Hematopoietic multipotent progenitor cell treated with erythropoietin and hydrocortisone succinate and interleukin-3 and kit ligand, for 6 days (in vitro differentiated cells): ENCODE results near the gene FRAS1.
"Not testable (repeated sequence)": the region's sequence is repeated elsewhere in the genome, so short reads cannot be mapped to it uniquely, and the experiment has no call there.

Experiments used
- DNase-seq: peaks from one replicate; pipeline ENCODE4 v3.0.0-alpha.2; 2015

Gene FRAS1, protein sequence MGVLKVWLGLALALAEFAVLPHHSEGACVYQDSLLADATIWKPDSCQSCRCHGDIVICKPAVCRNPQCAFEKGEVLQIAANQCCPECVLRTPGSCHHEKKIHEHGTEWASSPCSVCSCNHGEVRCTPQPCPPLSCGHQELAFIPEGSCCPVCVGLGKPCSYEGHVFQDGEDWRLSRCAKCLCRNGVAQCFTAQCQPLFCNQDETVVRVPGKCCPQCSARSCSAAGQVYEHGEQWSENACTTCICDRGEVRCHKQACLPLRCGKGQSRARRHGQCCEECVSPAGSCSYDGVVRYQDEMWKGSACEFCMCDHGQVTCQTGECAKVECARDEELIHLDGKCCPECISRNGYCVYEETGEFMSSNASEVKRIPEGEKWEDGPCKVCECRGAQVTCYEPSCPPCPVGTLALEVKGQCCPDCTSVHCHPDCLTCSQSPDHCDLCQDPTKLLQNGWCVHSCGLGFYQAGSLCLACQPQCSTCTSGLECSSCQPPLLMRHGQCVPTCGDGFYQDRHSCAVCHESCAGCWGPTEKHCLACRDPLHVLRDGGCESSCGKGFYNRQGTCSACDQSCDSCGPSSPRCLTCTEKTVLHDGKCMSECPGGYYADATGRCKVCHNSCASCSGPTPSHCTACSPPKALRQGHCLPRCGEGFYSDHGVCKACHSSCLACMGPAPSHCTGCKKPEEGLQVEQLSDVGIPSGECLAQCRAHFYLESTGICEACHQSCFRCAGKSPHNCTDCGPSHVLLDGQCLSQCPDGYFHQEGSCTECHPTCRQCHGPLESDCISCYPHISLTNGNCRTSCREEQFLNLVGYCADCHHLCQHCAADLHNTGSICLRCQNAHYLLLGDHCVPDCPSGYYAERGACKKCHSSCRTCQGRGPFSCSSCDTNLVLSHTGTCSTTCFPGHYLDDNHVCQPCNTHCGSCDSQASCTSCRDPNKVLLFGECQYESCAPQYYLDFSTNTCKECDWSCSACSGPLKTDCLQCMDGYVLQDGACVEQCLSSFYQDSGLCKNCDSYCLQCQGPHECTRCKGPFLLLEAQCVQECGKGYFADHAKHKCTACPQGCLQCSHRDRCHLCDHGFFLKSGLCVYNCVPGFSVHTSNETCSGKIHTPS (N-terminal part only)

GRCh38 chr4:78057135-78057599 is at the start of gene FRAS1:
FRAS1 (plus strand) TSS chr4:78057323; CDS start chr4:78058010, 687 bp downstream.
- peak; percentile 11 for DNase-seq

DNA sequence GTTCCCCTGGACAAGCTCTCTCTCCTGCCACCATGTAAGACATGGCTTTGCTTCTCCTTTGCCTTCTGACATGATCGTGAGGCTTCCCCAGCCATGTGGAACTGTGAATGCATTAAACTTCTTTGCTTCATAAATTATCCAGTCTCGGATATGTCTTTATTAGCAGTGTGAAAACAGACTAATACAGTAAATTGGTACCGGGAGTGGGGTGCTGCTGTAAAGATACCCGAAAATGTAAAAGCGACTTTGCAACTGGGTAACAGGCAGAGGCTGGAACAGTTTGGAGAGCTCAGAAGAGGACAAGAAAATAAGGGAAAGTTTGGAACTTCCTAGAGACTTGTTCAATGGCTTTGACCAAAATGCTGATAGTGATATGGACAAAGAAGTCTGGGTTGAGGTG is 46.1 kb upstream of the FRAS1 start:
- not testable (repeated sequence) for DNase-seq

DNA sequence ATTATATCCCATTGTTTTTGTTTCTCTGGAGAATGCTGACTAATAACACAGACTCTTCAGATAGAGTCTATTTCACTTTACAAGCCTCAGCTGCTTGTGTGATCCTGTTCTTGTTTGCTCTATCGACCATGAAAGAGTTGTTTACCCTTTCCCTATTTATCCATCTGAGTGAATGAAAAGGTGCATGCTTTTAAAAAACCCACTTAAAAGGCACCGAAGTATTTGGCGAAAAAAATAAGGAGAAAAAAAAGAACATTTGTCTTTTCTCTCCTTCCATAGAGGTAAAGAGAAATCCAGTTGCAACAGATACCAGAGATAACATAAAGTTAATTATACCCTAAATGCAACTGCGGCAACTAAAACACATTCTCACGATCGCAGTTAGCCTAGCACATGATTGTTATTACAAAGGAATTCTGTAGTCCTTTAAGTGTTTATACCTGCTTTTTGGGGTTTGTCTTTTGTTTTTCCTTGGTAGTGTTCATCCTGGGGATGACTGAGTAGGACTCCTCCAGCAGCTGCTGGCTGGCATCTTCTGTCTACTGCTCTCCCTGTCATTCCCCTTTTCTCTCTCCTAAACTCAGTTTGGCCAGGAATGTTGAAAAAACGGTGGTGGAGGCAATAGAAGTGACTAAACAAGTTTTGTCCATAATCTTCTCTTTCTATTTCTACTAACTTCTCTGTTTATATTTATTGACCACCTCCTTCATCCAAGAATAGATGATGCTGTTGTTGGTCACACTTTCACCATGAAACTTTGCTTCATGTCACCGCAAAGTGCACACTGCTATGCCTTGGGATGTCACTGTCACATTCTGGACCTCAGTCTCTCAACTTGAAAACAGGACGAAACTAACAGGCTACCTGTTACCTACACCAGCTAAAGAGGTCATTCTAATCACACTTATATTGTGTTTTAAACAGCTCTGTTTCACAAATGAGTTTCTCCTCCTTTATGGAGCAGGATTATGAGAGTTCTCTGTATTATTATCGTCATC is 41.9 kb upstream of the FRAS1 start:
- no peak for DNase-seq

- DNase-seq: no peak
Measured at GRCh38 chr4:78018271-78019049, 38.7 kb upstream of the FRAS1 start.

GRCh38 chr4:78019414-78019813 is 37.7 kb upstream of the FRAS1 start:
- no peak for DNase-seq

DNA sequence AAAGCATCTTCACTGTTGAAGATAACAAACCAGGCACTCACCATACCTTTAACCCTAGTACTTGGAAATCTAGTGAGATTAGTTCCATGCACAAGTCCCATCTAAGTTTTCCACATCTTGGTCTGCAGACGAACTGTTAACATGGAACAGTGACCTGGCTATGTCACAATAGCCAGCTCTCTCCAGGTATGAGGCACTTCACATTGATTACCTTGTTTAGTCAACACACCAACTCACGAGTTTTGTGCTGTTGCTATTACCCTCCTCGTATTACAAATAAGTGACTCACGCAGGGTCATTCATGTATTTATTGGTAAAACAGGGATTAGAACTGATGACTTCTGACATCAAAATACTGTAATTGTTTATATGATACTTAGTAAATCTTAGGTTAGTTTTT is 36.4 kb upstream of the FRAS1 start:
- DNase-seq: no peak

DNA sequence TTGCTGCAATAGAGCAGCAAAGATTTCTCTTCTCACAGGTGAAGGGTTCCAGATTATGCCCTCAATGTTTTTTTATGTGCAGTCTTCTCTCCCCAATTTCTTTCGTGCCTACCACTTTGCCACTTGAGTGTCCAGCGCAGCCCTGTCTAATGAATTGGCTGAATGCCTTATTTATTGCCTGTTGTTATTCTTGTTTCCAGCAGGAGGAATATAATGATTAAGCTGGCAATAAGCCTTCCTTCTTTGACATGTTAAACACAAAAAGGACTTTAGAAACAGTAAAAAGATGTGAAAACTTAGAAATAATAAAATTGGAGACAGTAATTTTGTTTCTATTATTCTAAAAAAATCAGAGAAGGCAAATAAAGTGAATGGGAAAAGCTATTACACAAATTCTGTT is 34.6 kb upstream of the FRAS1 start:
- no peak for DNase-seq

GRCh38 chr4:78024085-78024484 is 33.0 kb upstream of the FRAS1 start:
- DNase-seq: no peak

- no peak for DNase-seq
Measured at GRCh38 chr4:78024576-78025091, 32.5 kb upstream of the FRAS1 start.

- DNase-seq: no peak
Measured at GRCh38 chr4:78031417-78031950, 25.6 kb upstream of the FRAS1 start.

GRCh38 chr4:78032446-78032845 is 24.7 kb upstream of the FRAS1 start:
- DNase-seq: no peak

DNA sequence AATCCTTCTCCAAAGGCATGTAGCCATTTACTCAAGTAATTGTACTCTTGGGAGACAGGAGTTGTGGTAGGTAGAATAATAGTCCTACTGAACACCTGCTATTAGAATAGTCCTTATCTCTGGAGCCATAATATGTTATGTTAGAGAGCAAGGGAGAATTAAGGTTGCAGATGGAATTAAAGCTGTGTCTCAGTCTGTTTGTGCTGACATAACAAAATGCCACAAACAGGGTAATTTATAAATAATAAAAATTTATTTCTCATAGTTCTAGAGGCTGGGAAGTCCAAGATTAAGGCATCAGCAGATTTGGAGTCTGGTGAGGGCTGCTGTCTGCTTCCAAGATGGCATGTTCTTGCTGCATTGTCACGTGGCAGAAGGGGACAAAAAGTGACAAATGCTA is 24.2 kb upstream of the FRAS1 start:
- DNase-seq: no peak

GRCh38 chr4:78033861-78034260 is 23.3 kb upstream of the FRAS1 start:
- no peak for DNase-seq

DNA sequence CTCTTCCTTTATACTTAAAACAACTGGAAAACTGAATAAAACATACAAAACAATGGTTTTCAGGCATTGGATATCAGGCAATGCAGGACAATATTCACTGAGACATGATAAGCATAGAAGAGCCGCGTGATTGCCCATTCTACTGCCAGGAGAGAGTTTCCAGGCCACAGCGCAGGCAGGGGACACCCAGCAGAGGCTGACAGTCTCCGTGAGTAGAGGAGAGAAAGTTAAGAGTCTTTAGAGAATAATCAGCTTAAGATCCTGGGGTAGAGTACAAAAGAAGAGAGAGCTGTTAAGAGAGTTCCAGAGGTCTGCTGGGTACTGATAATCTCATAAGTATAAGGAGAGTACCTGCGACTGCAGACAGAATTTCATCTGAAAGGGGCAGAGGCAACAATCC is 18.4 kb upstream of the FRAS1 start:
- no peak for DNase-seq

GRCh38 chr4:78039678-78040077 is 17.4 kb upstream of the FRAS1 start:
- DNase-seq: no peak

DNA sequence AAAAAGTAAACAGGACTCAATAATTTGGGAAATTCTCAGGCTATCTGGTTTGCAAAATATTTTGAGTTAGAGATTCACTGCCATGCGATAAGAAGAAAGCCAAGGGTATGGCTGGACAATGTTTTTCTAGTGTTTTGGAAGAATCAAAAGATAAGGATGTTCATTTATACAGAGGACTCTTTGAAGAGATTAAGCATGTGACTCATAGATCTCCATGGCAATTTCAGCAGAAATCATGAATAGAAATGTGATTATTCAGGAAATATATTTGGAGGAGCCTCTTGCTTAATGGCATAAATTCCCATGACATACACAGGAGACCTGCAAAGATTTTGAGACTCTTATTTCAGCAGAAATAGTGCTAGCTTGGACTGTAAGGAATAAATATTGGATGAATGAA is 16.7 kb upstream of the FRAS1 start:
- no peak for DNase-seq

GRCh38 chr4:78047366-78047765 is 9.8 kb upstream of the FRAS1 start:
- no peak for DNase-seq

DNA sequence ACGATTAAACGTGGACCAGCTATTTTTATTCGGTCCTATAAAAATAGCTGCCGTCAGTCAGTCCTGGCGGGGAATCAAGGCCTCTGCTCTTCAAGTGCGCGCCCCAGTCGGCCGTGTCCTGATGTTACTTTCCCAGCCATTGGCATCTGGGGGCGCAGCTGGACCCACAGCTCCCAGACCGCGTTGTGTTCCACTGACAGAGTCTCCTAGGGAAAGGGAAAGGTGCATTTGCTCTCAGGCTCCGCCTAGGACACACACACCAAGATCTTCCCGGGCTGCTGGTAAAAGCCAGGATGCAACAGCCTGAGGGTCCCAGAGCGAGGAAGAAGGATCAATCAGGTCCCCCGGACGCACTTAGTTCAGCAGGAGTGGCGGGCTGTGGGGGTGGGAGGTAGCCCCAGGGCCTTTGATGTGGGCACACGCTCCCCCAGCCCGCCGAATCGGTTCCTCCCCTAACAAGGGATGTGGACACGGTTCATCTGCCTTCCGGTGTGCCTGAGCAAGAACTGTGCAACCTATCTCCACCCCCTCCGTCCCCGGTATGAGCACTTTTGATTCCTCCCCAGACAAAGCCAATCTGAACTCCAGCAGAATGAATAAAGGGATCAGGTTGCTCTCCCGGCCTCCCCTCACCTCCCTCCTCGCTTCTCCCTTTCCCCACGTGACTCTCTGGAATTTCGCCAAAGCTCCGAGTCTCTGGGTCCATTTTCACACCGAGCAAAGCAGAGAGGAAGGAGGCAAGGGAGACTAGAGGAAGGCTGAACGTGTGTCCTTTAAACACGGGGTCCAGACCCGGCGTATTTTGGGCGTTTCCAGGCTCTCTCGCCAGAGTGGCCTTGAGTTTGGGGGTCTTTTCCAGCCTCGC is 626 bp upstream of the FRAS1 start:
- peak; percentile 49 for DNase-seq
